GM12878 (cell line): ENCODE data around the gene BFSP1.

Experiments used
- ATF2 ChIP-seq: IDR thresholded peaks from 2 replicates; pipeline ENCODE4 v1.6.1; 2012; ENCODE audit warnings: low read length, inconsistent platforms
- CREB1 ChIP-seq: IDR thresholded peaks from 2 replicates; pipeline ENCODE4 v1.6.1; 2012; ENCODE audit warnings: low read depth, mild to moderate bottlenecking, inconsistent platforms
- CTCF ChIP-seq, 3 experiments: IDR thresholded peaks in 2 of 3; conservative IDR thresholded peaks in 1 of 3; 2 replicates each; pipeline ENCODE4 v1.5.1; 2011; ENCODE audit warnings: low read depth in 3 of 3, low read length in 3 of 3, mild to moderate bottlenecking in 3 of 3, control low read depth in 2 of 3, moderate library complexity in 2 of 3, inconsistent platforms in 1 of 3, mixed read lengths in 1 of 3; ENCODE audit not compliant: control insufficient read depth in 2 of 3, insufficient read depth in 1 of 3; ENCODE audit errors: extremely low read depth in 1 of 3
- FOS ChIP-seq: IDR thresholded peaks from 3 replicates; pipeline ENCODE4 v1.6.1; 2011; ENCODE audit warnings: borderline replicate concordance; ENCODE audit not compliant: insufficient read length; ENCODE audit errors: extremely low read depth
- IRF3 ChIP-seq: fragments of 450-650 bp; IDR thresholded peaks from 2 replicates; pipeline ENCODE4 v1.6.1; 2014; ENCODE audit warnings: mild to moderate bottlenecking
- MYC ChIP-seq: IDR thresholded peaks from 2 replicates; pipeline ENCODE4 v1.6.1; 2011; ENCODE audit warnings: mild to moderate bottlenecking, low read length, moderate library complexity, inconsistent platforms; ENCODE audit not compliant: insufficient read depth, insufficient replicate concordance, insufficient read length, severe bottlenecking
- NRF1 ChIP-seq: conservative IDR thresholded peaks from 2 replicates; pipeline ENCODE4 v1.6.1; 2011; ENCODE audit warnings: mild to moderate bottlenecking, low read depth, low read length, improper control_type of control experiment
- POLR2A ChIP-seq: IDR thresholded peaks from 2 replicates; pipeline ENCODE4 v1.6.1; 2011; ENCODE audit warnings: low read depth, mild to moderate bottlenecking, low read length
- REST ChIP-seq: IDR thresholded peaks from 2 replicates; pipeline ENCODE4 v1.6.1; 2012; ENCODE audit warnings: mild to moderate bottlenecking, low read depth, low read length
- SP1 ChIP-seq: IDR thresholded peaks from one replicate; pipeline ENCODE4 v1.6.1; 2011; ENCODE audit warnings: low read depth, low read length

- TF ChIP-seq SP1 (no peak), CTCF (IDR thresholded peaks at IDR 0.05 in 2 of 3, conservative IDR thresholded peaks at IDR 0.05 in 1 of 3; ENCODE audit: control insufficient read depth in 2 of 3, extremely low read depth in 1 of 3, insufficient read depth in 1 of 3, low read depth in 3 of 3, low read length in 3 of 3) (no peak), ATF2 (no peak), POLR2A (no peak), REST (no peak), MYC (no peak), IRF3 (no peak), FOS (no peak), CREB1 (no peak), NRF1 (no peak)
These were observed 30.4 kb downstream of the BFSP1 start for GRCh38 chr20:17500826-17501225.
